WTC11 (cell line): ENCODE measurements around the gene PDE8A. TPM values are rescaled to one million over a fixed set of nuclear protein-coding genes. Genes with fewer than 3 reads are reported as not detected.

ENCODE experiments used
- ATAC-seq: fragments of 200-7000 bp; cut with Tn5 transposase; 2 replicates; pipeline ENCODE4 v1.10.0; 2021; ENCODE audit warnings: mild to moderate bottlenecking, moderate library complexity
- CTCF ChIA-PET: fragments of 300-600 bp; sonication (Branson Sonifier 250); formaldehyde crosslinking; loops from one replicate; lab custom pipeline; 2021; ENCODE audit warnings: antibody characterized with exemption; lab: Charles Lee
- POLR2A ChIA-PET: fragments of 350-600 bp; sonication (Branson Sonifier 250); formaldehyde crosslinking; loops from one replicate; lab custom pipeline; 2021; ENCODE audit warnings: antibody characterized with exemption; lab: Charles Lee
- DNase-seq: peaks from one replicate; pipeline ENCODE4 v3.0.0; 2021; ENCODE audit warnings: low spot score
- H3K27ac Mint-ChIP-seq: 2 replicates; pipeline ENCODE4 v1.8.0; 2021; ENCODE audit warnings: mixed read lengths
- H3K27me3 Mint-ChIP-seq: 2 replicates; pipeline ENCODE4 v1.8.0; 2021; ENCODE audit warnings: low read depth, mild to moderate bottlenecking, moderate library complexity, mixed read lengths
- H3K36me3 Mint-ChIP-seq: 2 replicates; pipeline ENCODE4 v1.8.0; 2021; ENCODE audit warnings: mixed read lengths
- H3K4me1 Mint-ChIP-seq: 2 replicates; pipeline ENCODE4 v1.8.0; 2022; ENCODE audit warnings: mixed read lengths
- H3K4me3 Mint-ChIP-seq: 2 replicates; pipeline ENCODE4 v1.8.0; 2021; ENCODE audit warnings: mild to moderate bottlenecking, moderate library complexity, mixed read lengths
- H3K9me3 Mint-ChIP-seq: 2 replicates; pipeline ENCODE4 v1.8.0; 2021; ENCODE audit warnings: mixed read lengths
- ARID4B ChIP-seq: sonication (generic); formaldehyde crosslinking; IDR thresholded peaks from 2 replicates; pipeline ENCODE4 v1.8.0; 2023; ENCODE audit warnings: missing genetic modification reagents, mild to moderate bottlenecking, borderline replicate concordance
- ATF1 ChIP-seq: sonication (generic); formaldehyde crosslinking; IDR thresholded peaks from 2 replicates; pipeline ENCODE4 v1.8.1; 2023; ENCODE audit warnings: mild to moderate bottlenecking, moderate library complexity, missing genetic modification reagents
- CREM ChIP-seq: sonication (generic); formaldehyde crosslinking; IDR thresholded peaks from 2 replicates; pipeline ENCODE4 v1.8.1; 2022; ENCODE audit warnings: mild to moderate bottlenecking, missing genetic modification reagents, moderate library complexity
- GABPB1 ChIP-seq: sonication (generic); formaldehyde crosslinking; IDR thresholded peaks from 2 replicates; pipeline ENCODE4 v1.8.1; 2023; ENCODE audit warnings: mild to moderate bottlenecking, missing genetic modification reagents
- GRHL2 ChIP-seq: fragments of 250-450 bp; sonication (Bioruptor Pico); IDR thresholded peaks from 2 replicates; pipeline ENCODE4 v1.8.0; 2022; ENCODE audit warnings: mild to moderate bottlenecking, moderate library complexity; ENCODE audit not compliant: insufficient replicate concordance, severe bottlenecking
- HMGA2 ChIP-seq: fragments of 250-450 bp; sonication (Bioruptor Pico); IDR thresholded peaks from 2 replicates; pipeline ENCODE4 v1.4.0; 2021; ENCODE audit warnings: mild to moderate bottlenecking, moderate library complexity
- JUN ChIP-seq: sonication (generic); formaldehyde crosslinking; IDR thresholded peaks from 2 replicates; pipeline ENCODE4 v1.8.0; 2023; ENCODE audit warnings: mild to moderate bottlenecking, missing genetic modification reagents
- MXD4 ChIP-seq: fragments of 250-450 bp; sonication (Bioruptor Pico); IDR thresholded peaks from 2 replicates; pipeline ENCODE4 v1.8.0; 2021; ENCODE audit warnings: mild to moderate bottlenecking, moderate library complexity, borderline replicate concordance
- MYBL2 ChIP-seq: sonication (generic); formaldehyde crosslinking; IDR thresholded peaks from 2 replicates; pipeline ENCODE4 v1.8.1; 2023; ENCODE audit warnings: mild to moderate bottlenecking, moderate library complexity, missing genetic modification reagents
- NFATC4 ChIP-seq: fragments of 250-450 bp; sonication (Bioruptor Pico); IDR thresholded peaks from 2 replicates; pipeline ENCODE4 v1.9.0; 2021; ENCODE audit warnings: mild to moderate bottlenecking
- NFE2L1 ChIP-seq: sonication (generic); formaldehyde crosslinking; IDR thresholded peaks from 2 replicates; pipeline ENCODE4 v1.8.1; 2023; ENCODE audit warnings: missing genetic modification reagents
- NR3C1 ChIP-seq: sonication (generic); formaldehyde crosslinking; conservative IDR thresholded peaks from 2 replicates; pipeline ENCODE4 v1.8.1; 2023; ENCODE audit warnings: low read depth, mild to moderate bottlenecking, missing genetic modification reagents
- PRRX2 ChIP-seq: fragments of 250-450 bp; sonication (Bioruptor Pico); IDR thresholded peaks from 2 replicates; pipeline ENCODE4 v1.8.0; 2021; ENCODE audit warnings: mild to moderate bottlenecking
- TCF7 ChIP-seq: sonication (generic); formaldehyde crosslinking; IDR thresholded peaks from 2 replicates; pipeline ENCODE4 v1.8.0; 2022; ENCODE audit warnings: mild to moderate bottlenecking, low read depth, missing genetic modification reagents, moderate library complexity
- TEAD1 ChIP-seq: sonication (generic); formaldehyde crosslinking; IDR thresholded peaks from 2 replicates; pipeline ENCODE4 v1.8.0; 2022; ENCODE audit warnings: mild to moderate bottlenecking, missing genetic modification reagents
- ZNF121 ChIP-seq: sonication (generic); formaldehyde crosslinking; IDR thresholded peaks from 2 replicates; pipeline ENCODE4 v1.8.0; 2023; ENCODE audit warnings: missing genetic modification reagents
- ZNF671 ChIP-seq: fragments of 250-450 bp; sonication (Bioruptor Pico); IDR thresholded peaks from 2 replicates; pipeline ENCODE4 v1.8.0; 2021; ENCODE audit warnings: mild to moderate bottlenecking
- total RNA-seq: library from RNA; stranded (reverse); gene quantifications from 3 replicates; pipeline ENCODE4 v1.2.3, GENCODE V29; 2021
- TF ChIP-seq, protein P1 (sequence below): sonication (generic); formaldehyde crosslinking; IDR thresholded peaks from 2 replicates; pipeline ENCODE4 v1.8.1; 2023; ENCODE audit warnings: mild to moderate bottlenecking, missing genetic modification reagents
- TF ChIP-seq, protein P2 (sequence below): sonication (generic); formaldehyde crosslinking; IDR thresholded peaks from 2 replicates; pipeline ENCODE4 v1.8.1; 2022; ENCODE audit warnings: low read depth, missing genetic modification reagents, borderline replicate concordance
- TF ChIP-seq, protein P3 (sequence below): fragments of 250-450 bp; sonication (Bioruptor Pico); IDR thresholded peaks from 2 replicates; pipeline ENCODE4 v1.8.0; 2021; ENCODE audit warnings: mild to moderate bottlenecking

The PDE8A gene
- total RNA-seq, 1 experiment from 2014 or later = 13.9 TPM

DNA sequence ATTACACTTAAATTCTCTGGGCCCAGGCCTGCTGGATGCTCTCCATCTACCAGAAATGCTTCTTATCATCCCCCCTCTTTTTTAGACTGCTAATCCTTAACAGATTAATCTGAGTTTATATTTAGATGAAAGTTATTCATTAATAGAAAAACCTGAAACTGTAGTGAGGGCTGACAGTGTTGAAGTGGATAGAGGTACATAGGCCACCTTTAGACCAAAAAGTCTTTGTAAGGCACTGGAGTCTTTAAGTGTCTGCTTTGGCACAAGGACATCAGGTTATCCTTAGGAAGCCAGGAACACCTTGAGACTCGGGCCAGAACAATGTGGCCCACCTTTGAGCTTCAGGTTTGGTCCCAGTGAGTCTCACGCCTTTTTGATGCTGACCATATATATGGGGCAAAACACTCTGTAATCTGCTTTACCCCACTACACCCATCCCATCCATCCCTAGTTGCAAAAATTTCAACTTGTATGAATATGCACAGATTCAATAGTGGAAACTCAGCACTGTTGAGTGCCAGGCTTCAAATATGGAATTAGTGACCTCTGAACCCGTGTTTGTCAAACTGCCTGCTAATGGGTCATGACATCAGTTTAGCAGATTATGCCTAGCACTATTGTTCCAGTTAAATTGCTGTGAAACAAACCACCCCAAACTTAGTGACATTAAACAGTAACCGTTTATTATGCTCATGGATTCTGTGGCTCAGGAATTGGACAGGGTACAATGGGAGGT lies 44.0 kb downstream of the PDE8A start:
- H3K27me3 Mint-ChIP-seq = no peaks in the 10 kb centered on the region
- no peak for TF ChIP-seq HMGA2
- no peak for TF ChIP-seq NFATC4
- no peak for TF ChIP-seq JUN
- no peak for TF ChIP-seq TEAD1
- TF ChIP-seq, protein P1, sequence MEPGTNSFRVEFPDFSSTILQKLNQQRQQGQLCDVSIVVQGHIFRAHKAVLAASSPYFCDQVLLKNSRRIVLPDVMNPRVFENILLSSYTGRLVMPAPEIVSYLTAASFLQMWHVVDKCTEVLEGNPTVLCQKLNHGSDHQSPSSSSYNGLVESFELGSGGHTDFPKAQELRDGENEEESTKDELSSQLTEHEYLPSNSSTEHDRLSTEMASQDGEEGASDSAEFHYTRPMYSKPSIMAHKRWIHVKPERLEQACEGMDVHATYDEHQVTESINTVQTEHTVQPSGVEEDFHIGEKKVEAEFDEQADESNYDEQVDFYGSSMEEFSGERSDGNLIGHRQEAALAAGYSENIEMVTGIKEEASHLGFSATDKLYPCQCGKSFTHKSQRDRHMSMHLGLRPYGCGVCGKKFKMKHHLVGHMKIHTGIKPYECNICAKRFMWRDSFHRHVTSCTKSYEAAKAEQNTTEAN = no peak
- TF ChIP-seq GRHL2 (CRISPR knock-in tag) = no peak
- TF ChIP-seq, protein P2, sequence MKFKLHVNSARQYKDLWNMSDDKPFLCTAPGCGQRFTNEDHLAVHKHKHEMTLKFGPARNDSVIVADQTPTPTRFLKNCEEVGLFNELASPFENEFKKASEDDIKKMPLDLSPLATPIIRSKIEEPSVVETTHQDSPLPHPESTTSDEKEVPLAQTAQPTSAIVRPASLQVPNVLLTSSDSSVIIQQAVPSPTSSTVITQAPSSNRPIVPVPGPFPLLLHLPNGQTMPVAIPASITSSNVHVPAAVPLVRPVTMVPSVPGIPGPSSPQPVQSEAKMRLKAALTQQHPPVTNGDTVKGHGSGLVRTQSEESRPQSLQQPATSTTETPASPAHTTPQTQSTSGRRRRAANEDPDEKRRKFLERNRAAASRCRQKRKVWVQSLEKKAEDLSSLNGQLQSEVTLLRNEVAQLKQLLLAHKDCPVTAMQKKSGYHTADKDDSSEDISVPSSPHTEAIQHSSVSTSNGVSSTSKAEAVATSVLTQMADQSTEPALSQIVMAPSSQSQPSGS (CRISPR knock-in tag) = no peak
- no peak for TF ChIP-seq NFE2L1
- no peak for TF ChIP-seq TCF7 (CRISPR knock-in tag)
- no peak for TF ChIP-seq ATF1 (CRISPR knock-in tag)
- no peak for TF ChIP-seq MYBL2
- TF ChIP-seq GABPB1 (CRISPR knock-in tag) = no peak
- TF ChIP-seq, protein P3, sequence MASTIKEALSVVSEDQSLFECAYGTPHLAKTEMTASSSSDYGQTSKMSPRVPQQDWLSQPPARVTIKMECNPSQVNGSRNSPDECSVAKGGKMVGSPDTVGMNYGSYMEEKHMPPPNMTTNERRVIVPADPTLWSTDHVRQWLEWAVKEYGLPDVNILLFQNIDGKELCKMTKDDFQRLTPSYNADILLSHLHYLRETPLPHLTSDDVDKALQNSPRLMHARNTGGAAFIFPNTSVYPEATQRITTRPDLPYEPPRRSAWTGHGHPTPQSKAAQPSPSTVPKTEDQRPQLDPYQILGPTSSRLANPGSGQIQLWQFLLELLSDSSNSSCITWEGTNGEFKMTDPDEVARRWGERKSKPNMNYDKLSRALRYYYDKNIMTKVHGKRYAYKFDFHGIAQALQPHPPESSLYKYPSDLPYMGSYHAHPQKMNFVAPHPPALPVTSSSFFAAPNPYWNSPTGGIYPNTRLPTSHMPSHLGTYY (CRISPR knock-in tag) = no peak
- no peak for TF ChIP-seq ARID4B
- TF ChIP-seq MXD4 (CRISPR knock-in tag) = no peak
- no peak for TF ChIP-seq ZNF121 (CRISPR knock-in tag)
- no peak for TF ChIP-seq PRRX2 (CRISPR knock-in tag)
- TF ChIP-seq NR3C1 = no peak
- TF ChIP-seq CREM (CRISPR knock-in tag) = no peak
- TF ChIP-seq ZNF671 (CRISPR knock-in tag) = no peak
- TF ChIP-seq, all 79 proteins: peak for 0
- ChIA-PET CTCF (no interaction called here), POLR2A (no interaction called here)
- DNase-seq (no peak), ATAC-seq (no peak)
- Mint-ChIP-seq H3K27ac (no peak overlapping the region), H3K4me1 (peaks cover 37% of the 10 kb centered on the region), H3K36me3 (no peaks in the 10 kb centered on the region), H3K4me3 (no peak overlapping the region), H3K9me3 (no peaks in the 10 kb centered on the region)
